GDM1 (cell line): ENCODE results near the gene NLGN1.

ENCODE experiments used
- DNase-seq: peaks from one replicate; lab custom pipeline; 2025; lab: John Stamatoyannopoulos, UW

The NLGN1 gene

GRCh38 chr3:174285242-174285864 lies 887.8 kb downstream of the NLGN1 start:
- no peak for DNase-seq

- DNase-seq, result no peak
Measured at GRCh38 chr3:174287705-174288104, 890.2 kb downstream of the NLGN1 start.

- DNase-seq, result no peak
Measured at GRCh38 chr3:174294616-174295015, 897.1 kb downstream of the NLGN1 start.

- DNase-seq, result no peak
Measured at GRCh38 chr3:174295306-174296092, 898.0 kb downstream of the NLGN1 start.

- no peak for DNase-seq
Measured at GRCh38 chr3:174302746-174303315, 905.3 kb downstream of the NLGN1 start.

GRCh38 chr3:174303907-174304560 lies 906.5 kb downstream of the NLGN1 start:
- no peak for DNase-seq

- DNase-seq, result no peak
Measured at GRCh38 chr3:174308736-174309135, 911.2 kb downstream of the NLGN1 start.

- DNase-seq, result no peak
Measured at GRCh38 chr3:174310475-174310983, 913.0 kb downstream of the NLGN1 start.

- no peak for DNase-seq
Measured at GRCh38 chr3:174315225-174315624, 917.7 kb downstream of the NLGN1 start.

- DNase-seq, result no peak
Measured at GRCh38 chr3:174317005-174317404, 919.5 kb downstream of the NLGN1 start.

- DNase-seq, result no peak
Measured at GRCh38 chr3:174318181-174318580, 920.6 kb downstream of the NLGN1 start.

- no peak for DNase-seq
Measured at GRCh38 chr3:174321548-174321947, 924.0 kb downstream of the NLGN1 start.

GRCh38 chr3:174322789-174323188 lies 925.2 kb downstream of the NLGN1 start:
- no peak for DNase-seq

- no peak for DNase-seq
Measured at GRCh38 chr3:174325171-174325570, 927.6 kb downstream of the NLGN1 start.

- no peak for DNase-seq
Measured at GRCh38 chr3:174325834-174326700, 928.5 kb downstream of the NLGN1 start.

GRCh38 chr3:174329321-174329720 lies 931.8 kb downstream of the NLGN1 start:
- no peak for DNase-seq

- DNase-seq, result no peak
Measured at GRCh38 chr3:174330303-174330702, 932.8 kb downstream of the NLGN1 start.

- no peak for DNase-seq
Measured at GRCh38 chr3:174331095-174331800, 933.7 kb downstream of the NLGN1 start.

GRCh38 chr3:174332391-174332790 lies 934.8 kb downstream of the NLGN1 start:
- DNase-seq, result no peak

- DNase-seq, result no peak
Measured at GRCh38 chr3:174333640-174334039, 936.1 kb downstream of the NLGN1 start.

- DNase-seq, result no peak
Measured at GRCh38 chr3:174334111-174334510, 936.6 kb downstream of the NLGN1 start.
